OCI-LY1 (cell line): ENCODE measurements around the gene SYTL1.

Experiments used
- H2AFZ ChIP-seq: fragments of 200-600 bp; sonication (generic), shearing (Covaris generic); 2 replicates; pipeline ENCODE4 v1.6.0; 2014; ENCODE audit warnings: antibody characterized with exemption, mild to moderate bottlenecking, low read length
- H3F3A ChIP-seq: fragments of 200-600 bp; sonication (generic), shearing (Covaris generic); 2 replicates; pipeline ENCODE4 v1.6.0; 2014; ENCODE audit warnings: mild to moderate bottlenecking, antibody characterized with exemption, low read length, moderate library complexity; ENCODE audit not compliant: insufficient read depth
- H3K27ac ChIP-seq: fragments of 200-600 bp; sonication (generic); 2 replicates; pipeline ENCODE4 v1.5.1; 2014; ENCODE audit warnings: low read length, mixed run types, mild to moderate bottlenecking, low read depth; ENCODE audit not compliant: poor library complexity, severe bottlenecking
- H3K27me3 ChIP-seq: fragments of 200-600 bp; sonication (generic); 2 replicates; pipeline ENCODE4 v1.6.0; 2014; ENCODE audit warnings: antibody characterized with exemption, mild to moderate bottlenecking, low read length, moderate library complexity; ENCODE audit not compliant: insufficient read depth
- H3K36me3 ChIP-seq: fragments of 200-600 bp; sonication (generic); 2 replicates; pipeline ENCODE4 v1.6.1; 2014; ENCODE audit warnings: mild to moderate bottlenecking, antibody characterized with exemption, low read length, moderate library complexity, mixed read lengths; ENCODE audit not compliant: insufficient read depth
- H3K4me1 ChIP-seq: fragments of 200-600 bp; sonication (generic); 2 replicates; pipeline ENCODE4 v1.5.1; 2014; ENCODE audit warnings: mild to moderate bottlenecking, low read length, moderate library complexity; ENCODE audit not compliant: insufficient read depth, severe bottlenecking
- H3K4me2 ChIP-seq: fragments of 200-600 bp; sonication (generic), shearing (Covaris generic); 2 replicates; pipeline ENCODE4 v1.6.1; 2014; ENCODE audit warnings: low read length
- H3K4me3 ChIP-seq: fragments of 200-600 bp; sonication (generic); 2 replicates; pipeline ENCODE4 v1.5.1; 2014; ENCODE audit warnings: low read length, low read depth, mild to moderate bottlenecking, mixed read lengths; ENCODE audit not compliant: poor library complexity, severe bottlenecking
- H3K79me2 ChIP-seq: fragments of 200-600 bp; shearing (Covaris generic); 2 replicates; pipeline ENCODE4 v1.6.1; 2016; ENCODE audit warnings: mixed run types, low read length, mixed read lengths; ENCODE audit not compliant: insufficient read depth
- H3K9ac ChIP-seq: fragments of 200-600 bp; sonication (generic), shearing (Covaris generic); 2 replicates; pipeline ENCODE4 v1.6.1; 2014; ENCODE audit warnings: mild to moderate bottlenecking, low read length, mixed read lengths
- H3K9me2 ChIP-seq: fragments of 200-600 bp; sonication (generic), shearing (Covaris generic); 2 replicates; pipeline ENCODE4 v1.6.1; 2014; ENCODE audit warnings: low read depth, mild to moderate bottlenecking, low read length, mixed read lengths
- H3K9me3 ChIP-seq: fragments of 200-600 bp; shearing (Covaris generic); 2 replicates; pipeline ENCODE4 v1.6.1; 2014; ENCODE audit warnings: low read length, mixed read lengths
- H4K20me1 ChIP-seq: fragments of 200-600 bp; sonication (generic), shearing (Covaris generic); 2 replicates; pipeline ENCODE4 v1.6.0; 2016; ENCODE audit warnings: mild to moderate bottlenecking, low read length; ENCODE audit not compliant: insufficient read depth
- EZH2 ChIP-seq: fragments of 200-600 bp; sonication (generic), shearing (Covaris generic); IDR thresholded peaks from 2 replicates; pipeline ENCODE4 v1.8.0; 2017; ENCODE audit warnings: borderline replicate concordance, mixed run types, mild to moderate bottlenecking, antibody characterized with exemption, low read length, moderate library complexity, mixed read lengths
- TF ChIP-seq, protein P1 (sequence below): fragments of 200-600 bp; sonication (generic), shearing (Covaris generic); IDR thresholded peaks from 2 replicates; pipeline ENCODE4 v1.5.1; 2017; ENCODE audit warnings: mild to moderate bottlenecking, antibody characterized with exemption, low read length, moderate library complexity, mixed read lengths

SYTL1 gene

DNA sequence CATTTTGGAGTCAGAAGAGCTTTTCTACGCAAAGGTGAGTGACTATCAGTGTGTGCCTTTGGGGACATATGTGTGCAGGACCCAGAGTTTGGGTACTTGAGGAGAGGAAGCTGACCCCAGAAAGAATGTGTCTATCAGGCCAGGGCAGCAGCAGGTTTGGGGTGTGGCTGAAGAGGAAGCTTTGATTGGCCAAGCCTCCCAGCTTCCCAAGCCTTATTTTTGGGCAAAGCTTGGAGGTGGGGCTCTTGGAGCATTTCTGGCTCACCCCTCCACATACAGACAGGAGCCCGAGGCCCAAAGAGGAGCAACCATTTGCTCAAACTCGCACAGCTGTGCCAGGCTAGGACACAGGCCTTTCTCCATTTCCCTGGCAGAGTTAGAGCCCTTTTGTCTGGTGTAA, 55.3 kb downstream of the SYTL1 start:
- no peak overlapping the region for H3K4me2 ChIP-seq
- H3K4me1 ChIP-seq, result peaks cover 10% of the 10 kb centered on the region
- H3K9ac ChIP-seq, result no peak overlapping the region
- no peaks in the 10 kb centered on the region for H3K9me3 ChIP-seq
- no peak for TF ChIP-seq EZH2
- TF ChIP-seq, protein P1, sequence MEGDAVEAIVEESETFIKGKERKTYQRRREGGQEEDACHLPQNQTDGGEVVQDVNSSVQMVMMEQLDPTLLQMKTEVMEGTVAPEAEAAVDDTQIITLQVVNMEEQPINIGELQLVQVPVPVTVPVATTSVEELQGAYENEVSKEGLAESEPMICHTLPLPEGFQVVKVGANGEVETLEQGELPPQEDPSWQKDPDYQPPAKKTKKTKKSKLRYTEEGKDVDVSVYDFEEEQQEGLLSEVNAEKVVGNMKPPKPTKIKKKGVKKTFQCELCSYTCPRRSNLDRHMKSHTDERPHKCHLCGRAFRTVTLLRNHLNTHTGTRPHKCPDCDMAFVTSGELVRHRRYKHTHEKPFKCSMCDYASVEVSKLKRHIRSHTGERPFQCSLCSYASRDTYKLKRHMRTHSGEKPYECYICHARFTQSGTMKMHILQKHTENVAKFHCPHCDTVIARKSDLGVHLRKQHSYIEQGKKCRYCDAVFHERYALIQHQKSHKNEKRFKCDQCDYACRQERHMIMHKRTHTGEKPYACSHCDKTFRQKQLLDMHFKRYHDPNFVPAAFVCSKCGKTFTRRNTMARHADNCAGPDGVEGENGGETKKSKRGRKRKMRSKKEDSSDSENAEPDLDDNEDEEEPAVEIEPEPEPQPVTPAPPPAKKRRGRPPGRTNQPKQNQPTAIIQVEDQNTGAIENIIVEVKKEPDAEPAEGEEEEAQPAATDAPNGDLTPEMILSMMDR, result no peak
- no peaks in the 10 kb centered on the region for H3K36me3 ChIP-seq
- H3K27me3 ChIP-seq, result no peaks in the 10 kb centered on the region
- H2AFZ ChIP-seq, result no peak overlapping the region
- H3K4me3 ChIP-seq, result no peak overlapping the region
- H3K79me2 ChIP-seq, result no peaks in the 10 kb centered on the region
- H3K27ac ChIP-seq, result no peak overlapping the region
- H3K9me2 ChIP-seq, result no peaks in the 10 kb centered on the region
- H4K20me1 ChIP-seq, result no peaks in the 10 kb centered on the region
- H3F3A ChIP-seq, result no peaks in the 10 kb centered on the region

DNA sequence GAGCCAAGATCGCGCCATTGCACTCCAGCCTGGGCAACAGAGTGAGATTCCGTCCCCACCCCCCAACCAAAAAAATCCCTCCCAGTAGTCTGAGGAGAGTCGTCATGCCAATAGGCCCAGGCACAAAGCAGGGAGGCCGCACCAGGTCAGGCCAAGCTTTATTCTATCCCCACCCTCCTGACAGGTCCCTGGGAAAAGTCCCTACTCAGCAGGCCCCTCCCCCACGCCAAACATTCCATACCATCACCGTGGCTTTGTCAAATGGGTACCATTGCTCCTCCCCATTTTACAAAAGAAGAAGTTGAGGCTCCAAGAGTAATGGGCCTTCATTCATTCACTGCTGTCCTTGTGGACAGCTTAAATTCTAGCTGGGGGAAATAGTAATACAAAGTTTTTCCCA, 55.9 kb downstream of the SYTL1 start:
- H3F3A ChIP-seq, result no peaks in the 10 kb centered on the region
- H2AFZ ChIP-seq, result no peak overlapping the region
- H3K9me3 ChIP-seq, result no peaks in the 10 kb centered on the region
- H3K4me3 ChIP-seq, result no peak overlapping the region
- H3K27me3 ChIP-seq, result no peaks in the 10 kb centered on the region
- H3K79me2 ChIP-seq, result no peaks in the 10 kb centered on the region
- H3K9me2 ChIP-seq, result no peaks in the 10 kb centered on the region
- H3K4me2 ChIP-seq, result no peak overlapping the region
- H3K27ac ChIP-seq, result no peak overlapping the region
- H3K36me3 ChIP-seq, result 0 out of 2 replicates have a peak, but pooled peaks cover 5% of the 10 kb centered on the region
- no peak overlapping the region for H3K9ac ChIP-seq
- TF ChIP-seq, protein P1, result no peak
- TF ChIP-seq EZH2, result no peak
- H3K4me1 ChIP-seq, result peaks cover 13% of the 10 kb centered on the region
- no peaks in the 10 kb centered on the region for H4K20me1 ChIP-seq

DNA sequence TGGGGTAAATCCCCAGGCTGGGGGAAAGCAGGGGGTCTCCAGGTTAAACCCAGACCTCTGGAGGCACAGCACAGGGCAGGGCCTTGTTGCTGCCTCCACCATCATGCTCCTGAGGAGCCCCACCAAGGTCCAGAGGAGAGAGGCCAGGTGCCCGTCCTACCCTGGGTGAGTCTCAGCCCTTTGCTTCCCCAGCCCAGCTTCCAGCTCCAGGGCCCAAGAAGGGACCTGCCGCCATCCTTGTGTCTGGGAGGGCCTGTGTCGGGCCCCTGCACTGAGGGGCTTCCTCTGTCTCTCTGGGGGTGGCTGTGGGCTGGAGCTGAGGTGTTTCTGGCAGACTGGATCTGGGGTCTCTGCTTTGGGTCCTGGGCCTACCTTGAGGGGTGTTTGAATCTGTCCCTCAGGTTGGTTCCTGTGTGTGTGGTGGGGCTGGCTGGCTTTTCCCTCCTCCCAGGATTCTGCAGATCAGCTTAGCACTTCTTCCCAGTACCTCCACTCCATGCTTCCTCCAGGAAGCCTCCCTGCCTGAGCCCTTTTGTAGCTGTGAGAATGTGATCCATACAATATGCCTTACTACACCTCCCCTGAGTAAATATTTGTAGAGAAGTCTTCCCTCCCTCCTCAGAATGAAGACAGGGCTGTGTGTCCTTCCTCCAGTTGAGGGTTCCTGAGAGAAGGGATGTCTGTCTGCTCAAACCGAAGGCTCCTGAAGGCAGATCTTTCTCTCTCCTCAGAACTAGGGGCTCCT, 56.8 kb downstream of the SYTL1 start:
- no peaks in the 10 kb centered on the region for H3K79me2 ChIP-seq
- no peaks in the 10 kb centered on the region for H3K9me2 ChIP-seq
- no peaks in the 10 kb centered on the region for H4K20me1 ChIP-seq
- no peak overlapping the region for H2AFZ ChIP-seq
- 0 out of 2 replicates have a peak, but pooled peaks cover 5% of the 10 kb centered on the region for H3K36me3 ChIP-seq
- H3K4me2 ChIP-seq, result no peak overlapping the region
- no peak overlapping the region for H3K27ac ChIP-seq
- no peak for TF ChIP-seq EZH2
- TF ChIP-seq, protein P1, result no peak
- no peaks in the 10 kb centered on the region for H3F3A ChIP-seq
- H3K9me3 ChIP-seq, result no peaks in the 10 kb centered on the region
- H3K27me3 ChIP-seq, result no peaks in the 10 kb centered on the region
- H3K4me3 ChIP-seq, result no peak overlapping the region
- H3K4me1 ChIP-seq, result peaks cover 19% of the 10 kb centered on the region
- H3K9ac ChIP-seq, result no peak overlapping the region
